ENCODE results near the gene TMOD2. TPM values are rescaled to one million over a fixed set of nuclear protein-coding genes. Genes with fewer than 3 reads are reported as not detected.

Gene TMOD2
- total RNA-seq, 1 experiment from 2014 or later, result 5.7 TPM

GRCh38 chr15:51706291-51706690 is 45.1 kb upstream of the TMOD2 start:
- no peak for DNase-seq (ENCODE audit: low read depth, low spot score)
- ChIA-PET POLR2A (no interaction called here), RAD21 (ENCODE audit: low non-redundant PET in 1 of 2, low total read pairs in 2 of 2, uncharacterized antibody in 2 of 2, unreplicated experiment in 2 of 2) (no interaction called here), CTCF (no interaction called here)
- Histone ChIP-seq H3K4me1 (ENCODE audit: control insufficient read depth in 1 of 2, insufficient read depth in 2 of 2, low read length in 2 of 2) (no peaks in the 10 kb centered on the region), H3K9me3 (ENCODE audit: control insufficient read depth in 1 of 2, insufficient read depth in 1 of 2, low read depth in 1 of 2, low read length in 2 of 2) (no peaks in the 10 kb centered on the region), H3K27ac (ENCODE audit: low read depth, low read length) (no peak overlapping the region), H3K36me3 (ENCODE audit: control insufficient read depth in 1 of 2, insufficient read depth in 2 of 2, low read length in 2 of 2) (no peaks in the 10 kb centered on the region), H2AFZ (ENCODE audit: low read depth, low read length, poor library complexity, severe bottlenecking) (no peak overlapping the region), H3K9me2 (ENCODE audit: insufficient read depth) (no peaks in the 10 kb centered on the region), H3K79me2 (ENCODE audit: insufficient read depth, low read length) (no peaks in the 10 kb centered on the region), H4K20me1 (ENCODE audit: insufficient read depth) (no peaks in the 10 kb centered on the region), H3K4me3 (replicated peaks in 1 of 2; ENCODE audit: low read depth in 1 of 2, low read length in 2 of 2) (no peak overlapping the region), H3K4me2 (ENCODE audit: low read length) (no peak overlapping the region), H3K9ac (ENCODE audit: low read length) (no peak overlapping the region), H3K27me3 (ENCODE audit: insufficient read depth, low read length) (no peaks in the 10 kb centered on the region)
- ATAC-seq, result no peak
- BruUV-seq (replicated peaks), result no TSS peak
- TF ChIP-seq EGR1 (IDR thresholded peaks at IDR 0.05; ENCODE audit: low read depth), result no peak
- TF ChIP-seq SP1 (IDR thresholded peaks at IDR 0.05; ENCODE audit: low read depth), result no peak
- no peak for TF ChIP-seq RAD21 (IDR thresholded peaks at IDR 0.05; ENCODE audit: low read depth)
- TF ChIP-seq ZNF274 (IDR thresholded peaks at IDR 0.05; ENCODE audit: low read depth, low read length), result no peak
- no peak for TF ChIP-seq CBX3 (IDR thresholded peaks at IDR 0.05; ENCODE audit: low read depth)
- no peak for TF ChIP-seq JUND (IDR thresholded peaks at IDR 0.05)
- TF ChIP-seq EZH2 (IDR thresholded peaks at IDR 0.05), result no peak
- TF ChIP-seq ZBTB33 (IDR thresholded peaks at IDR 0.05; ENCODE audit: extremely low read depth, insufficient replicate concordance, low read length), result no peak
- no peak for TF ChIP-seq EZH2phosphoT487 (IDR thresholded peaks at IDR 0.05; ENCODE audit: borderline replicate concordance)
- TF ChIP-seq, protein P1, sequence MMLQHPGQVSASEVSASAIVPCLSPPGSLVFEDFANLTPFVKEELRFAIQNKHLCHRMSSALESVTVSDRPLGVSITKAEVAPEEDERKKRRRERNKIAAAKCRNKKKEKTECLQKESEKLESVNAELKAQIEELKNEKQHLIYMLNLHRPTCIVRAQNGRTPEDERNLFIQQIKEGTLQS (IDR thresholded peaks at IDR 0.05), result no peak
- no peak for TF ChIP-seq MAX (IDR thresholded peaks at IDR 0.05)
- TF ChIP-seq ELF1 (IDR thresholded peaks at IDR 0.05; ENCODE audit: borderline replicate concordance, low read depth), result no peak
- no peak for TF ChIP-seq REST (IDR thresholded peaks at IDR 0.05; ENCODE audit: low read depth)
- intact Hi-C loops (cut with micrococcal nuclease), result no loop called here
